ENCODE measurements around the gene TROAP. TPM values are rescaled to one million over a fixed set of nuclear protein-coding genes. Genes with fewer than 3 reads are reported as not detected.

TROAP gene
- total and polyA plus RNA-seq, 9 of the 15 experiments (the other 6 are each of a cell fraction or from before 2014, with no cell fraction given): 46.4 to 171 (median 59.8) TPM

- TF ChIP-seq E2F6 (IDR thresholded peaks at IDR 0.05; ENCODE audit: borderline replicate concordance in 1 of 2, extremely low read depth in 1 of 2, insufficient read depth in 1 of 2, insufficient read length in 1 of 2, low read depth in 1 of 2, low read length in 1 of 2, poor library complexity in 1 of 2, severe bottlenecking in 1 of 2): no peak
- TF ChIP-seq CHAMP1 (IDR thresholded peaks at IDR 0.05): no peak
- TF ChIP-seq IRF9 (tag; IDR thresholded peaks at IDR 0.05): no peak
- TF ChIP-seq ZNF79 (CRISPR knock-in tag; IDR thresholded peaks at IDR 0.05; ENCODE audit: low read depth): no peak
These were observed 46.5 kb upstream of the TROAP start (continued) for GRCh38 chr12:49276304-49277290.

Data from K562 (cell line).